ENCODE measurements around the gene STX5.
"Not testable (repeated sequence)": the region's sequence is repeated elsewhere in the genome, so short reads cannot be mapped to it uniquely, and the experiment has no call there.

STX5 gene

GRCh38 chr11:62854013-62854824 lies 22.4 kb upstream of the STX5 start:
- FAIRE-seq: no peak

GRCh38 chr11:62853279-62853965 lies 21.6 kb upstream of the STX5 start:
- no peak for FAIRE-seq

GRCh38 chr11:62852523-62853188 lies 20.8 kb upstream of the STX5 start:
- FAIRE-seq: no peak

GRCh38 chr11:62851807-62852522 lies 20.1 kb upstream of the STX5 start:
- FAIRE-seq: no peak

DNA sequence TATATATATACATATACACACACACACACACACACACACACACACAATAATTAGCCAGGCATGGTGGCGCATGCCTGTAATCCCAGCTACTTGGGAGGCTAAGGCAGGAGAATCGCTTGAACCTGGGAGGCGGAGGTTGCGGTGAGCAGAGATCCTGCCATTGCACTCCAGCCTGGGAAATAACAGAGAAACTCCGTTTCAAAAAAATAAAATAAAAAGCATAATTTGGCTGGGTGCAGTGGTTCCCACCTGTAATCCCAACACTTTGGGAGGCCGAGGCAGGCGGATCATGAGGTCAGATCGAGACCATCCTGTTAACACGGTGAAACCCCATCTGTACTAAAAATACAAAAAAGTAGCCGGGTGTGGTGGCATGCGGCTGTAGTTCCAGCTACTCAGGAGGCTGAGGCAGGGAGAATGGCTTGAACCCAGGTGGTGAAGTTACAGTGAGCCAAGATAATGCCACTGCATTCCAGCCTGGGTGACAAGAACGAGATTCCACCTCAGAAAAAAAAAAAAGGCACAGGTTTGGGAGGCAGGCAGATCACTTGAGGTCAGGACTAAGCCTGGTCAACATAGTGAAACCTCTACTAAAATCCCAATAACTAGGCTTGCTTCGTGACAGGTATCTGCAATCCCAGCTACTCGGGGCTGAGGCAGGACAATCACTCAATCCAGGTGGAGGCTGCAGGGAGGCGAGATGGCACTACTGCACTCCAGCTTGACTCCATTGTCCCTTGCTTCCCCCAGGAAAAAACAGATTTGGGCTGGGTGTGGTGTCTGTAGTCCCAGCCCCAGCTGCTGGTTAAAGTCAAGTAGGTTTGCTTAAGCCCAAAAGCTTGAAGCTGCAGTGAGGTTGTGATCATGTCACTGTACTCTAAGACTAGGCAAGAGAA lies 19.3 kb upstream of the STX5 start:
- no peak for FAIRE-seq

GRCh38 chr11:62847767-62848314 lies 16.0 kb upstream of the STX5 start:
- FAIRE-seq: no peak

- no peak for FAIRE-seq
Observed at GRCh38 chr11:62846177-62846576, 14.3 kb upstream of the STX5 start.

GRCh38 chr11:62844154-62844553 lies 12.3 kb upstream of the STX5 start:
- FAIRE-seq: no peak

DNA sequence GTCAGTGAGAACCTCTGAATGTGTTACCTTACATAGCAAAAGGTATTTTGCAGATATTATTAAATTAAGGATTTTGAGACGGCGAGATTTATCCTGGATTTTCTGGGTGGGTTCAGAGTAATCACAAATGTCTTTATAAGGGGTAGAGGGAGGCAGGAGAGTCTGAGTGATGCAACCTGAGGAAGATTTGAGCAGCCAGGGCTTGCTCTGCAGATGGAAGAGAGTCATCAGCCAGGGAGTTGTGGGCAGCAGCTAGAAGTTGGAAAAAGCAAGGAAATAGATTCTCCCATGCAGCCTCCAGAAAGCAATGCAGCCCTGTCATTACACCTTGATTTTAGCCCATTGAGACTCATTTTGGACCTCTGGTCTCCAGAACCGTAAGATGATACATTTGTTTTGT lies 11.6 kb upstream of the STX5 start:
- FAIRE-seq: no peak

GRCh38 chr11:62842891-62843290 lies 11.0 kb upstream of the STX5 start:
- not testable (repeated sequence) for FAIRE-seq

- no peak for FAIRE-seq
Observed at GRCh38 chr11:62842171-62842741, 10.4 kb upstream of the STX5 start.

GRCh38 chr11:62841361-62842170 lies 9.7 kb upstream of the STX5 start:
- peak; percentile 97 for FAIRE-seq

DNA sequence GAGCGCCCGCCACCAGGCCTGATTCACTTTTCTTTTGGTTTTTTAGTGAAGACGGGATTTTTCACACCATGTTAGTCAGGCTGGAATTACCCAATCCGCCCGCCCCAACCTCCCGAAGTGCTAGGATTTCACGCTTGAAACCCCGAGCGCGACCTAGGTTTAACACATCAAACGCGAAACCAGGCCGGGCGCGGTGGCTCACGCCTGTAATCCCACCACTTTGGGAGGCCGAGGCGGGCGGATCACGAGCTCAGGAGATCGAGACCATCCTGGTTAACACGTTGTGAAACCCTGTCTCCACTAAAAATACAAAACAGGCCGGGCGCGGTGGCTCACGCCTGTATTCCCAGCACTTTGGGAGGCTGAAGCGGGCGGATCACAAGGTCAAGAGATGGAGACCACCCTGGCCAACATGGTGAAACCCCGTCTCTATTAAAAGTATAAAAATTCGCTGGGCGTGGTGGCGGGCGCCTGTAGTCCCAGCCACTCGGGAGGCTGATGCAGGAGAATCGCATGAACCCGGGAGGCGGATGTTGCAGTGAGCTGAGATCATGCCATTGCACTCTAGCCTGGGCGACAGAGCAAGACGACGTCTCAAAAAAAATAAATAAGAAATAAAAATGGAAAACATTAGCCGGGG lies 9.0 kb upstream of the STX5 start:
- not testable (repeated sequence) for FAIRE-seq

DNA sequence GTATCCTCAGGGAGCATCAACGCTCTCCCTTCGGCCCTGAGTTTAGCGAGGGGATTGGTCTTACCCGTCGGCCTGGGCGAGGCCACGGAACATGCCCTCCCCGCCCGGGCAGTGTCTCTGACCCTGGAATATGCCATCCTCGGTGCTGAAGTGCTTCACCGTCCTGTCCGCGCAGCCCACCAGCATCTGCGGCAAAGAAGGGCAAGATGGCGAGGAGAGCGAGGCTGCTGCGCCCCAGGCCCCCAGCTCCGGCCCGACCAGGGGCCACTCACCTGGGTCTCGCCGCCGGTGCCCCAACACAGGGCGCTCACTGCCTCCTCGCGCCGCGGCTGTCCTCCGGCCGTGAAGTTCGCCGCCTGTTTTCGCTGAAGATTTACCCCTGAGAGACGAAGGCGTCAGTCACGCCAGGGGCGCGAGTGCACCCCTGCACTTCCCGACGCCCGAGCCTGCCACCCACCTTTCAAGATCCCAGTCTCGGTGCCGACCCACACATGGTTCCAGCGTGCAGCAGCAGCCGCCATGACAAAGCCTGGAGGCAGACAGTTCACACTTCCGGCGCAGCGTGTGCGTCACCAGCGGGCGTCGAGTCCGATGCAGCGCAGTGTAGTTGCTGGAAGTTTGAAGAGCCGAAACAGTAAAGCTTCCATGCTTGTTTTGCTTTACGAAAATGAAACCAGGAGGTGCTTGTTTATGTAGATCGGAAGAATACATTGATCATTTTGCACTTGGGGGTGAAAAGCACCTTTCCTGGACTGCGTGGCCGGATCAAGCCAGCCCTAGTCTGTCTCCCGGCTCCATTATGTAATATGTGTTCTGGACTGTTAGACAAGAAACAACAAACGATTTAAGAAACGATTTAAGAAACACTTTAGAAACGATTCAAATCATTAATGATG lies 7.4 kb upstream of the STX5 start, which contains the start of gene WDR74:
WDR74 (minus strand) TSS at position 541 of the 896 bp plus-strand sequence; CDS start at position 521, 20 bp downstream.
- no peak for FAIRE-seq

DNA sequence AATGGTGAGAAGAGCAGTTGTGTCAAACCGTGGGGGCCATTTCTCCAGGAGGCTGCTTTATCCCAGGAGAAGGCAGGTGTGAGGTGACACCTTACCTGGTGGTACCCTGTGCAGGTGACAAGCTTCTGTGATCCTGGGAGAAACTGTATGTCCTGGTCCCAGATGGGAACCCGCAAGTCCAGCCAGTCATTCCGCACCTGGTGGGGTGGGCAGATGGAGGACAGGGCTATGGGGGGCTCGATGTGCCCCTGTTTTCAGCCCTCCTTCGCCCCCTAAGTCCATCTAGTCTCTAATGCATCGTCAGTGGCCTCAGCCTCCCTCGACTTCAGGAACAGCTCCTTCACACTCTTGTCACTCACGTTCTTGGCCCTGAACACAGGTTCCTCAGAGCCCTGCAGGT lies 3.5 kb upstream of the STX5 start:
- FAIRE-seq: no peak

- FAIRE-seq: no peak
Observed at GRCh38 chr11:62832336-62833234, 734 bp upstream of the STX5 start, which contains the start of gene TEX54. TSS of gene TEX54 (minus strand) at chr11:62832841.

GRCh38 chr11:62830904-62831519 lies 839 bp downstream of the STX5 start:
- FAIRE-seq: no peak
